ENCODE data around the gene VSIG2.
A peak's percentile ranks its signal among the peaks of the same experiment; 100 is the strongest.

Gene VSIG2

DNA sequence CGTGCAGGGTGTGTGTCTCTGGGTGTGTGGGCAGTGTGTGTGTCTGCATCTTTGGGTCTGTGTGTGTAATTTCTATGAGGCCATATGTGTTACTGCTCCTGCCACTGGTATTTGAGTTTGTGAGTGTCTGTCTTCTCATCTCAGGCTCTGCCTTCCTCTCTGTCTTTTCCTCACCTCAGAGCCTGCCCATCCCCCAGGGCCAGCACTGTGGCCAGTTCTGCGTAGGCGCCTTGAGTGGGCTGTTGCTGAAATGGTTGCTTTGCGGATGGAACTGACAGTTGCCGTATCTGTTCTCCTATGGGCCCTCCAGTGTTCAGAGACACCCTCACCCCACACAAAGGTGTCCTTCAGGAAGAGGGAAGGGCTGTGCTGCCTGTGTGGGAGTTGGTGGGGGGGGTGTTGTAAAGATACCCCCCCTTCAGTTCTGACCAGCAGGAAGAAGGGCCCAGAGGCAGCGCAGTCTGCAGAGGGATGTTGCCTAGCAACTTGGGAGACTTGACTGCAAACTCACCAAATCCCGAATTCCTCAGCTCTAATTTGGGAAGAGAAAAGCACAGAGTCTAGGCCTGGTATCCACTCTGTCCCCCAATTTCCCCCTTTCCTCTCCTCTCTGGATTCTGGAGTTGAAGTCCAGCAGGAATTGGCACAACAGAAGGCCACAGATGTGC lies 14.3 kb downstream of the VSIG2 start:
- H3K4me3 ChIP-seq (ENCODE audit: low read depth, low read length), result no peak overlapping the region
- H3K27ac ChIP-seq, result no peak overlapping the region
- no peaks in the 10 kb centered on the region for H3K36me3 ChIP-seq
- TF ChIP-seq, protein P1, sequence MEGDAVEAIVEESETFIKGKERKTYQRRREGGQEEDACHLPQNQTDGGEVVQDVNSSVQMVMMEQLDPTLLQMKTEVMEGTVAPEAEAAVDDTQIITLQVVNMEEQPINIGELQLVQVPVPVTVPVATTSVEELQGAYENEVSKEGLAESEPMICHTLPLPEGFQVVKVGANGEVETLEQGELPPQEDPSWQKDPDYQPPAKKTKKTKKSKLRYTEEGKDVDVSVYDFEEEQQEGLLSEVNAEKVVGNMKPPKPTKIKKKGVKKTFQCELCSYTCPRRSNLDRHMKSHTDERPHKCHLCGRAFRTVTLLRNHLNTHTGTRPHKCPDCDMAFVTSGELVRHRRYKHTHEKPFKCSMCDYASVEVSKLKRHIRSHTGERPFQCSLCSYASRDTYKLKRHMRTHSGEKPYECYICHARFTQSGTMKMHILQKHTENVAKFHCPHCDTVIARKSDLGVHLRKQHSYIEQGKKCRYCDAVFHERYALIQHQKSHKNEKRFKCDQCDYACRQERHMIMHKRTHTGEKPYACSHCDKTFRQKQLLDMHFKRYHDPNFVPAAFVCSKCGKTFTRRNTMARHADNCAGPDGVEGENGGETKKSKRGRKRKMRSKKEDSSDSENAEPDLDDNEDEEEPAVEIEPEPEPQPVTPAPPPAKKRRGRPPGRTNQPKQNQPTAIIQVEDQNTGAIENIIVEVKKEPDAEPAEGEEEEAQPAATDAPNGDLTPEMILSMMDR (IDR thresholded peaks at IDR 0.05; ENCODE audit: low read depth, low read length), result no peak
- no peaks in the 10 kb centered on the region for H3K9me3 ChIP-seq (ENCODE audit: severe bottlenecking)
- DNase-seq, result no peak
- H3K27me3 ChIP-seq (ENCODE audit: insufficient read depth, low read depth, severe bottlenecking), result no peaks in the 10 kb centered on the region

DNA sequence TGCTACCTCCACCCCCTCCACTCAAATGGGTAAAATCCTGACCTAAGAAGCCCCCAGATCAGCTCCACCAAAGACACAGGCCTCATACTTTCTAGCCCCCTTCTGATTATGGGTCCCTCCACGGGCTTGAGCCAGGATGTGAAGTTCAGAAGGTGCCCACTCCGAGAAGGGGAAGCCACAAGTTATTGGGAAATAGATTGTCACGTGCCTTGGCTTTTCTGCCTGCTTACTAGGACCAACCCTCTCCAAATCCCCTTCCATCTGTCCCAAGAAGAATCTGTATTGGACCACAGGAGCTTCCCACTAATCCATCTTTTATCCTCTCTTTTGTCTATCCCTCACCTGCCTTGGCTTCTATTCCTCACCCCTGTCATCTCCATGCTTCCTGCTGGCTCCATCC lies 15.3 kb downstream of the VSIG2 start:
- Histone ChIP-seq H3K36me3 (no peaks in the 10 kb centered on the region), H3K4me3 (ENCODE audit: low read depth, low read length) (no peak overlapping the region), H3K27ac (no peak overlapping the region), H3K9me3 (ENCODE audit: severe bottlenecking) (no peaks in the 10 kb centered on the region), H3K27me3 (ENCODE audit: insufficient read depth, low read depth, severe bottlenecking) (no peaks in the 10 kb centered on the region)
- peak; percentile 53 for DNase-seq
- TF ChIP-seq, protein P1 (IDR thresholded peaks at IDR 0.05; ENCODE audit: low read depth, low read length), result no peak

DNA sequence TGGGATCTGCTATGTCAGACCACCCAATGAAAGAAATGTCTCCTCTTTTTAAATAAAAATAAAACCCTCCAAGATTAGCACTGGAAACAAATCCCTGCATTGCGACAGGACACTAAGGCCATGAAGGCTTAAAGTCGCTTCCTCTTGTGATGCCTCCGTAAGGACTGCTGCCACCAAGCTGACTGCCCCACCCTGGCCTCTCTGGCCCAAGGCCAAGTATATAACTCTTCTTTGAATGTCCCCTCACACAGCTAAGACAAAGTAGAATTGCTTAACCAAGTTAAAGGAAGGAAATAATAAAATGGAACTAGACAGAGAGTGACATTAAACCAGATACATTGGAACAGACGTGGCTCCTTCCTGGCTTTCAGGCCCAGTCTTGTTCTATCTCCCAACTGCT lies 19.8 kb downstream of the VSIG2 start:
- H3K27ac ChIP-seq, result no peak overlapping the region
- H3K27me3 ChIP-seq (ENCODE audit: insufficient read depth, low read depth, severe bottlenecking), result no peaks in the 10 kb centered on the region
- no peak overlapping the region for H3K4me3 ChIP-seq (ENCODE audit: low read depth, low read length)

DNA sequence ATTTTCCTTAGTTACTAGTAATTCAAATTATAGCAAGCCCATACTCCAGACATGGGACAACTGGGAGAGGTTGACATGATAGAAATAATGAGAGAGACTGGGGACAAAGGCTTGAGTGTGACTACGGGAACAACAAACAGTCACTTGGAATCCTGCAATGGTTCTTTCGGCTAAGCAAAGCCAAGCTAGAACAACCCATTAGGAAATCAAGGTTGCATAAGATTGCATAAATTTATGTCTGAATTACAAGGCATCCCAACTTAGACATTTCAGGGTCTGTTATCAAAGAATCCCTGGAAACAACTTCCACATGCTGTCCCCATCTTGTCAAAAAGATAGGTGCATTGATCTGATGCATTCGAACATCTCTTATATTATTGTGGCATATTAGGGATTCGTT lies 22.5 kb downstream of the VSIG2 start:
- Histone ChIP-seq H3K9me3 (ENCODE audit: severe bottlenecking) (no peaks in the 10 kb centered on the region), H3K36me3 (no peaks in the 10 kb centered on the region), H3K27me3 (ENCODE audit: insufficient read depth, low read depth, severe bottlenecking) (no peaks in the 10 kb centered on the region), H3K27ac (no peak overlapping the region), H3K4me3 (ENCODE audit: low read depth, low read length) (no peak overlapping the region)
- DNase-seq, result no peak
- TF ChIP-seq, protein P1 (IDR thresholded peaks at IDR 0.05; ENCODE audit: low read depth, low read length), result no peak

More for the DNA sequence above, 19.8 kb downstream of the VSIG2 start:
- Histone ChIP-seq H3K9me3 (ENCODE audit: severe bottlenecking) (no peaks in the 10 kb centered on the region), H3K36me3 (no peaks in the 10 kb centered on the region)
- no peak for DNase-seq
- TF ChIP-seq, protein P1 (IDR thresholded peaks at IDR 0.05; ENCODE audit: low read depth, low read length), result no peak

DNA sequence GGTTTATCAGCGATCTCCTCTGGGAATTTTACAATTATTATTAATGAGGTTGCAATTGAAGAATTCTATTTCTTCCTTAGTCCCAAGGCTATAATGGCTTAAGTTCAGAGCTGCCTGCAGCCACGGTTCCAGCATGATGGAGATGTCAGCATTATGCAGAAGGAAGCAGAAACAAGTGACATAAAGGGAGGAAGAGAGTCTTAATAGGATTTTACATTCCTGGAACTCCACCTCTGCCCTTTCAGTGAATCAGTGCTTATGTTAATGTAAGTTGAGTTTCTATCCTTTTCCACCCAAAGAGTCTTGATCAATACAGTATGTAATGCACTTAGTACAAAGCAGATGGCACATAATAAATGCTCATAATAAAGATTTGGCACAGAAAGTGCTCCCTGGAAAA lies 23.9 kb downstream of the VSIG2 start:
- Histone ChIP-seq H3K36me3 (no peaks in the 10 kb centered on the region), H3K4me3 (ENCODE audit: low read depth, low read length) (no peak overlapping the region), H3K9me3 (ENCODE audit: severe bottlenecking) (no peaks in the 10 kb centered on the region), H3K27me3 (ENCODE audit: insufficient read depth, low read depth, severe bottlenecking) (no peaks in the 10 kb centered on the region), H3K27ac (no peak overlapping the region)
- TF ChIP-seq, protein P1 (IDR thresholded peaks at IDR 0.05; ENCODE audit: low read depth, low read length), result no peak
- no peak for DNase-seq

DNA sequence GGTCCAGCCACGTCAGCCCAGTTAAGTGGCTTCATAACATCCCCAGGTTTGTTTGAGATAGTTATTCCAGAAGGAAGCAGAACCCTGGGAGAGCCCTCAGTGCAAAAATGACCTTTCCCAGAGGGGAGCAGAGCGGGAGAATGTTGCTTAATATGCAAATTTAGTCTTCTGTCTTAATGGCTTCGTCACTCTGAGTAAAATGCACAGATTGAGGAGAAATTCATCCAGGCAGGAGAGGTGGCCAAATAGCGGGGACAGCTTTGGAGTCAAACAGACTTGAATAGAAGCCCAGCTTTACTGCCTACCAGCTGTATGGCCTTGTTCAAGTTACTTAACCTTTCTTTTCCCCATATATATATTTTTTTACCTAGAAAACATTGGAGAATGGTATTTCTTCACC lies 24.6 kb downstream of the VSIG2 start:
- Histone ChIP-seq H3K36me3 (no peaks in the 10 kb centered on the region), H3K4me3 (ENCODE audit: low read depth, low read length) (no peak overlapping the region), H3K27ac (no peak overlapping the region), H3K9me3 (ENCODE audit: severe bottlenecking) (no peaks in the 10 kb centered on the region), H3K27me3 (ENCODE audit: insufficient read depth, low read depth, severe bottlenecking) (no peaks in the 10 kb centered on the region)
- TF ChIP-seq, protein P1 (IDR thresholded peaks at IDR 0.05; ENCODE audit: low read depth, low read length), result no peak
- DNase-seq, result no peak
